Naive thymus-derived CD4-positive, alpha-beta T cell (primary cell): ENCODE measurements around the gene CTNNA3. TPM values are rescaled to one million over a fixed set of nuclear protein-coding genes. Genes with fewer than 3 reads are reported as not detected.

Experiments
- ATAC-seq: fragments of 150-1000 bp; cut with Tn5 transposase; 2 replicates; pipeline ENCODE4 v1.10.0; 2021; ENCODE audit warnings: mild to moderate bottlenecking, moderate library complexity
- CTCF ChIA-PET: fragments of 350-600 bp; sonication (Branson Sonifier 250); formaldehyde crosslinking; loops from one replicate; lab custom pipeline; 2021; ENCODE audit warnings: antibody characterized with exemption; lab: Charles Lee
- POLR2A ChIA-PET: fragments of 350-600 bp; sonication (Branson Sonifier 250); formaldehyde crosslinking; loops from one replicate; lab custom pipeline; 2021; ENCODE audit warnings: antibody characterized with exemption, inconsistent platforms; lab: Charles Lee
- DNase-seq, 9 donors: peaks; one replicate each; pipeline versions ENCODE4 v3.0.0 to v3.0.0-alpha.2; 2020 to 2022; ENCODE audit warnings: mixed read lengths in 1 of 9
- H3K27ac ChIP-seq: one replicate; pipeline ENCODE4 v1.7.0; 2013; ENCODE audit warnings: mild to moderate bottlenecking, low read depth, low read length, moderate library complexity
- H3K27me3 ChIP-seq, 2 donors: one replicate each; pipeline ENCODE4 v1.7.0; 2013; ENCODE audit warnings: low read length in 2 of 2, mild to moderate bottlenecking in 2 of 2, moderate library complexity in 2 of 2; ENCODE audit not compliant: control insufficient read depth in 2 of 2, insufficient read depth in 2 of 2
- H3K36me3 ChIP-seq, 3 experiments: 1 replicate in 2 of 3; 2 replicates in 1 of 3; pipeline ENCODE4 v1.7.0; 2013; ENCODE audit warnings: low read length in 3 of 3, mild to moderate bottlenecking in 3 of 3, moderate library complexity in 1 of 3; ENCODE audit not compliant: insufficient read depth in 3 of 3, control insufficient read depth in 2 of 3
- H3K4me1 ChIP-seq, 2 donors: one replicate each; pipeline ENCODE4 v1.7.0; 2013; ENCODE audit warnings: low read length in 2 of 2, mild to moderate bottlenecking in 2 of 2, moderate library complexity in 1 of 2; ENCODE audit not compliant: control insufficient read depth in 2 of 2, insufficient read depth in 2 of 2
- H3K4me3 ChIP-seq: 2 replicates; pipeline ENCODE4 v1.7.0; 2013; ENCODE audit warnings: mild to moderate bottlenecking, low read length
- H3K9me3 ChIP-seq, 3 experiments: 1 replicate in 2 of 3; 2 replicates in 1 of 3; pipeline ENCODE4 v1.7.0; 2013; ENCODE audit warnings: low read length in 3 of 3; ENCODE audit not compliant: control insufficient read depth in 2 of 3
- H3K27ac Mint-ChIP-seq, 9 donors: one replicate each; pipeline ENCODE4 v1.8.0; 2020 to 2022; ENCODE audit warnings: mixed read lengths in 9 of 9, mild to moderate bottlenecking in 8 of 9, moderate library complexity in 5 of 9, inconsistent platforms in 2 of 9
- H3K27me3 Mint-ChIP-seq, 5 donors: one replicate each; pipeline ENCODE4 v1.8.0; 2021 to 2022; ENCODE audit warnings: mixed read lengths in 5 of 5, mild to moderate bottlenecking in 1 of 5
- H3K36me3 Mint-ChIP-seq, 5 donors: one replicate each; pipeline ENCODE4 v1.8.0; 2020 to 2022; ENCODE audit warnings: mixed read lengths in 5 of 5, mild to moderate bottlenecking in 3 of 5, inconsistent platforms in 1 of 5
- H3K4me1 Mint-ChIP-seq, 7 donors: one replicate each; pipeline ENCODE4 v1.8.0; 2020 to 2022; ENCODE audit warnings: mixed read lengths in 7 of 7, mild to moderate bottlenecking in 3 of 7, inconsistent platforms in 1 of 7
- H3K4me3 Mint-ChIP-seq, 10 donors: one replicate each; pipeline ENCODE4 v1.8.0; 2020 to 2022; ENCODE audit warnings: mild to moderate bottlenecking in 10 of 10, mixed read lengths in 10 of 10, moderate library complexity in 6 of 10, inconsistent platforms in 2 of 10
- H3K9me3 Mint-ChIP-seq, 11 donors: one replicate each; pipeline ENCODE4 v1.8.0; 2020 to 2022; ENCODE audit warnings: mixed read lengths in 11 of 11, mild to moderate bottlenecking in 4 of 11, inconsistent platforms in 1 of 11, moderate library complexity in 1 of 11
- intact Hi-C, 2 donors: fragments of 100-400 bp; cut with micrococcal nuclease; formaldehyde crosslinking; loops; one replicate each; pipeline ENCODE4 v1.15.1; 2023
- polyA plus RNA-seq, 2 donors: library from polyadenylated mRNA; unstranded; fragments of 300-500 nt; fragmentation: Illumina TruSeq; gene quantifications; one replicate each; pipeline ENCODE4 v1.2.3, GENCODE V29; 2021
- total RNA-seq, 6 experiments: library from RNA in 5 of 6; stranded (reverse) in 5 of 6; gene quantifications; 1 replicate in 5 of 6; 2 replicates in 1 of 6; pipeline ENCODE4 v1.2.3 and lab custom pipeline; 2021 to 2026

Gene CTNNA3
- total and polyA plus RNA-seq, 7 experiments from 2014 or later: 0.43 to 0.84 (median 0.71) TPM; not detected in 2

DNA sequence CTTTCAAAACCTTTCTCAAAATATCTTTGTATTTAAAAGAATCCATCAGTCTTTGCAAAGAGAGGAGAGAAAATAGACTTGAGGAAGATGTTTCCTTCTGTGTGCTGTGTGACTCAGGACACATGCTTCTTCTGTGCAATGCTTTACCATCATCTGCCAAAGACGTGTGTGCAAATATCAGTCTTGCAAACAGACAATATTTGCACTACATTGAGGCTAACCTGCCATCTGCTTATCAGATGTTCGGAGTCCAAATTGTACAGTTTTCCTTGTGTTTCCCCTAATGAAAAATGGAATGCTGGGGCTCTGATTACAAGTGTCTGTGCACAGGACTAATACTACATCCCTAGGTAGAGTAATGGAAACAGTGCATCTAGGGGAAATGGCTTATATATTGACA, 1123.3 kb downstream of the CTNNA3 start:
- Histone ChIP-seq H3K36me3 (no peaks in the 10 kb centered on the region), H3K9me3 (no peaks in the 10 kb centered on the region), H3K27ac (no peak overlapping the region), H3K4me1 (no peaks in the 10 kb centered on the region), H3K27me3 (no peaks in the 10 kb centered on the region), H3K4me3 (no peak overlapping the region)
- no peaks in the 10 kb centered on the region for H3K4me1 Mint-ChIP-seq
- peaks cover 0 to 5% (median 2%) of the 10 kb centered on the region in 11 donors for H3K9me3 Mint-ChIP-seq
- no peaks in the 10 kb centered on the region for H3K27me3 Mint-ChIP-seq
- ATAC-seq: no peak
- no peak for DNase-seq
- H3K4me3 Mint-ChIP-seq: no peak overlapping the region
- CTCF ChIA-PET: no interaction called here
- POLR2A ChIA-PET: no interaction called here
- H3K36me3 Mint-ChIP-seq: no peaks in the 10 kb centered on the region
- intact Hi-C loops: no loop called here
- no peak overlapping the region for H3K27ac Mint-ChIP-seq

DNA sequence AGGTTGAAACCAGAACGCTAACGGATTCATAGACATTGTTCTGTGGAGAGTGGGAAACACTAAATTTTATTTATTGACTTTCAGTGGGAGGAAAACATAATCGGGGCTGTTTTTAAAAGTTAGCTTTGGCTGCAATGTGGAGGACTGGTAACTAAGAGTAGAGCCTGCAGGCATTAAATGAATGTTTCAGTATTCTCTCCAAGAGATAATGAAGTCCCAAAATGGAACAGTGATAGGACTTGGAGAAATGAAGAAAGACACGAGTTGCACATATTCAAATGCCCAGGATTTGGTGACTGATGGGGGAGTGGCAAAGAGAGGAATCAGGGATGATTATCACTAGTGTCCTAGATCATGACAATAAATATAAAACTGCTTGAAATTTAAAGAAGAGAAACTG, 1130.0 kb downstream of the CTNNA3 start:
- Histone ChIP-seq H3K4me1 (no peaks in the 10 kb centered on the region), H3K36me3 (no peaks in the 10 kb centered on the region), H3K27me3 (no peaks in the 10 kb centered on the region), H3K9me3 (no peaks in the 10 kb centered on the region), H3K4me3 (no peak overlapping the region), H3K27ac (no peak overlapping the region)
- Mint-ChIP-seq H3K27me3 (no peaks in the 10 kb centered on the region), H3K36me3 (no peaks in the 10 kb centered on the region), H3K4me3 (no peak overlapping the region), H3K9me3 (peaks cover 0 to 10% (median 6%) of the 10 kb centered on the region in 11 donors), H3K4me1 (no peaks in the 10 kb centered on the region), H3K27ac (no peak overlapping the region)
- CTCF ChIA-PET: no interaction called here
- DNase-seq: no peak
- ATAC-seq: no peak
- POLR2A ChIA-PET: no interaction called here
- intact Hi-C loops: no loop called here

DNA sequence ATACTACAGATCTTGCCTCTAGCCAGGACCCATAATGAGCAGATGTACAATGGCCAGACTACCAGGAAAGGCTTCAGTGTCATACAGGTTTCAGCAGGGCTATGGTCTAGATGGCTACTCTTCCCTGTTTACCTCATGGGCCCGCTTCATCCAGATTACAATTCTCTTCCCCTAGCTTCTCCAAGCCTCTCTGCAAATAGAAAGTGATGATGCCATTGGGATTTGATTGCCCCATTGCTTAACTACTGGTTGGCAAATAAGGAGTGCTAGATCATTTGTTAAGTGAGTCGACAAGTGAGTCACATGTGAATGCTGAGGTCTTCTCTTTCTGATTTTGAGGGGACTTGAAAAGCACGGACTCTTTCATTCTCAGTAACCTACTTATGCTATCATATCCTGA, 1131.7 kb downstream of the CTNNA3 start:
- DNase-seq (no peak), ATAC-seq (no peak)
- Mint-ChIP-seq H3K36me3 (no peaks in the 10 kb centered on the region), H3K9me3 (peaks cover 0 to 13% (median 6%) of the 10 kb centered on the region in 11 donors), H3K27me3 (no peaks in the 10 kb centered on the region), H3K27ac (no peak overlapping the region), H3K4me3 (no peak overlapping the region), H3K4me1 (no peaks in the 10 kb centered on the region)
- Histone ChIP-seq H3K4me3 (no peak overlapping the region), H3K4me1 (no peaks in the 10 kb centered on the region), H3K9me3 (no peaks in the 10 kb centered on the region), H3K27me3 (no peaks in the 10 kb centered on the region), H3K27ac (no peak overlapping the region), H3K36me3 (no peaks in the 10 kb centered on the region)
- intact Hi-C loops: no loop called here
- POLR2A ChIA-PET: no interaction called here
- CTCF ChIA-PET: no interaction called here

DNA sequence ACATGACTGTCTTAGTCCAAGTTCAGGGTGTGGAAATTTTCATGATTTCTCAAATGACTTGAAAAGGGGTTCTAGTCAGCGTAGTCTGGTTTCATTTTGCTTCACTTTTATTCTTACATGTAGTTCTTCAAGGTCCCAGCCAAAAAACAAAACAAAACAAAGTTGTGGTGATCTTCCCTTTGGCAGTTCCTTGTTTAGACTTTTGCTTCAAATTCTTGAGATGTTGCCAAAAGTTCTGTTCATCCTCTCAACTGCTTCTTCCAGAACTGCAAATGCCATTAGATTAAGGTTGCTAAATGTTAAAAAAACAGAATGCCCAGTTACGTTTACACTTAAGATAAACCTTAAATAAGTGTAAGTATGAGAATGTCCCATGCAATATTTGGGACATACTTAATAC, 1140.9 kb downstream of the CTNNA3 start:
- Mint-ChIP-seq H3K36me3 (no peaks in the 10 kb centered on the region), H3K27ac (no peak overlapping the region), H3K9me3 (peaks cover 0 to 18% (median 0%) of the 10 kb centered on the region in 11 donors), H3K27me3 (no peaks in the 10 kb centered on the region), H3K4me3 (no peak overlapping the region), H3K4me1 (no peaks in the 10 kb centered on the region)
- Histone ChIP-seq H3K9me3 (peaks cover 0 to 4% (median 0%) of the 10 kb centered on the region in 3 experiments), H3K36me3 (no peaks in the 10 kb centered on the region), H3K4me1 (no peaks in the 10 kb centered on the region), H3K27me3 (no peaks in the 10 kb centered on the region), H3K4me3 (no peak overlapping the region), H3K27ac (no peak overlapping the region)
- intact Hi-C loops: no loop called here
- DNase-seq (no peak), ATAC-seq (no peak)
- ChIA-PET CTCF (no interaction called here), POLR2A (no interaction called here)

DNA sequence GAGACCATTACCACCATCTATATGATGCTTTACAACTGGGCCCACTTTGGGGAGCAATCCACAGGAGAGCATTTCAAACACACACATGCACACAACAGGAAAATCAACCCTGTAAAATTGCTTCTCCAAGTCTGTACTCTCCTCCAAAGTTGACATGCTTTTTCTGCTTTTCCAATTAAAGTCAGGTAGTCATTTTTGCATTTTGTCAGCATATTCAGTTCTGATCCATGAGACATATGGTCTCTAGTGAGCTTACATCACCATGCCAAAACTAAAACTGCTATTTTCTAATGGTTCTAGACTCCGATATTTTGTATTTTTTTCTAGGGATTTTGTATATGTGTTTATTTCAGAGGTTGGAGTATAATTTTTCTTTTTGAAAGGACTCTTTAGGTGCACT, 1143.7 kb downstream of the CTNNA3 start:
- H3K27ac ChIP-seq: no peak overlapping the region
- no peak overlapping the region for H3K4me3 ChIP-seq
- no peaks in the 10 kb centered on the region for H3K27me3 ChIP-seq
- intact Hi-C loops: no loop called here
- H3K9me3 ChIP-seq: peaks cover 0 to 4% (median 0%) of the 10 kb centered on the region in 3 experiments
- Mint-ChIP-seq H3K4me1 (no peaks in the 10 kb centered on the region), H3K36me3 (no peaks in the 10 kb centered on the region), H3K9me3 (peaks cover 0 to 12% (median 2%) of the 10 kb centered on the region in 11 donors), H3K27ac (no peak overlapping the region), H3K4me3 (no peak overlapping the region), H3K27me3 (no peaks in the 10 kb centered on the region)
- no peak for DNase-seq
- no peaks in the 10 kb centered on the region for H3K4me1 ChIP-seq
- no peak for ATAC-seq
- POLR2A ChIA-PET: no interaction called here
- CTCF ChIA-PET: no interaction called here
- H3K36me3 ChIP-seq: no peaks in the 10 kb centered on the region

DNA sequence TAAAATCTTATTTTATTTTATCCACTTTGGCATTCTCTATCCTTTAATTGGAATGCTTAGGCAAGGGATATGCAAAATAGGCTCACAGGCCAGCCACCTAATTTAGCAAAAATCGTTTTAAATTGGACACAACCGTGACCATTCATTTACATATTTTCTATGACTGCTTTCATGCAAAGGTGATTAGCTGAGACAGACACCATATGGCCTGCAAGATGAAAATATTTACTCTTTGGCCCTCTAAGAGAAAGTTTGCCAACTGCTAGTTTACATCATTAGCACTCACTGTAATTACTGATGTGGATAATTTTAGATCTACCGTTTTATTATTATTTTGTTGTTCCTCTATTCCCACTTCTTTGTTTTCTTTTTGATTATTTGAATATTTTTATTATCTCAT, 1145.6 kb downstream of the CTNNA3 start:
- no peak overlapping the region for H3K27ac Mint-ChIP-seq
- H3K36me3 Mint-ChIP-seq: no peaks in the 10 kb centered on the region
- no peak overlapping the region for H3K4me3 ChIP-seq
- H3K4me3 Mint-ChIP-seq: no peak overlapping the region
- POLR2A ChIA-PET: no interaction called here
- ATAC-seq (no peak), DNase-seq (no peak)
- no peaks in the 10 kb centered on the region for H3K27me3 ChIP-seq
- no peaks in the 10 kb centered on the region for H3K4me1 Mint-ChIP-seq
- peaks cover 0 to 12% (median 2%) of the 10 kb centered on the region in 11 donors for H3K9me3 Mint-ChIP-seq
- intact Hi-C loops: no loop called here
- H3K27me3 Mint-ChIP-seq: no peaks in the 10 kb centered on the region
- H3K4me1 ChIP-seq: no peaks in the 10 kb centered on the region
- H3K9me3 ChIP-seq: peaks cover 0 to 4% (median 0%) of the 10 kb centered on the region in 3 experiments
- H3K27ac ChIP-seq: no peak overlapping the region
- CTCF ChIA-PET: no interaction called here
- H3K36me3 ChIP-seq: no peaks in the 10 kb centered on the region

DNA sequence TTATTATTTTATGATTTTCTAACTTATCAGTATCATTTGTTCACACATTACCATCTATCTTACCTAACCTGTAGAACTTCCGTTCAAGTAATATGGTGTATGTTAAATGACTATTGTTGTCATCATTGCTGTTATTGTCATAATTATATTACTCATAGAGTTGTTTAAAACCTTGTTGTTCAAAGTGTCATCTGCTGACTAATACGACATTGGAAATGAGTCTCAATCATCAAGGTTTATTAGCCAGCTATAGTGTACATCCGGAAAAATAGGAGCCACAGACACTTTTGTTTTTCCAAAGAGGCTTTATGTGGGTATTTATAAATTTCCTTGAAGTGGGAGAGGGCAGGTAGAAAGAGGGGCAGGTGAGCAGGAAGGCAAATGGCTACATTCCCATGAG, 1157.1 kb downstream of the CTNNA3 start:
- DNase-seq: no peak
- Histone ChIP-seq H3K9me3 (no peaks in the 10 kb centered on the region), H3K36me3 (no peaks in the 10 kb centered on the region), H3K4me1 (no peaks in the 10 kb centered on the region), H3K27me3 (no peaks in the 10 kb centered on the region), H3K27ac (no peak overlapping the region), H3K4me3 (no peak overlapping the region)
- Mint-ChIP-seq H3K4me3 (no peak overlapping the region), H3K27ac (no peak overlapping the region), H3K9me3 (peaks cover 0 to 20% (median 4%) of the 10 kb centered on the region in 11 donors), H3K4me1 (no peaks in the 10 kb centered on the region), H3K27me3 (no peaks in the 10 kb centered on the region), H3K36me3 (no peaks in the 10 kb centered on the region)
- intact Hi-C loops: no loop called here
- ChIA-PET POLR2A (no interaction called here), CTCF (no interaction called here)
- ATAC-seq: no peak
